ENCODE results near the gene USP24.

DNA sequence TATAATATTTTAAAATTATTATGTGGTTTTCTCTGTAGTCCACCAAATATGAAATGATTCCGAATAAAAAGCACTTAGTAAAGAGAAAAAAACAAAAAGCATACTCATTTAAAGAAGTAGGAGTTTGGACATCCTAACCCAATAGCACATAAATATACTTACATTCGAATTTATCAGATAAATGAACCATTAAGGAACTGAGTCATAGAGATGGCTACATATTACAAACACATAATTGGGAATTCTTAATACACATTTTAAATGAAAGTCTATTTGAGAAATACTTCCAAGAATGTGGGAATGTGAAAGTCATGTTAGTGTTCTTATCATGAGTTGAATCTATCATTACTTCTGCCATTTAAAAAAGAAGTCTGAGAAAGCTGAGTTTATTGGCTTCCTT is 75.0 kb downstream of the USP24 start:
- TF ChIP-seq CTCF (IDR thresholded peaks at IDR 0.05) (no peak), POLR2A (IDR thresholded peaks at IDR 0.05) (no peak)

Data from lower leg skin (tissue), 3 donors.